Astrocyte of the spinal cord (primary cell): ENCODE results near the gene HOXB13.

Source experiments
- DNase-seq: peaks from one replicate; pipeline ENCODE4 v3.0.0; 2011; ENCODE audit warnings: low read depth, low spot score
- H3K4me3 ChIP-seq: 2 replicates; pipeline ENCODE4 v1.5.1; 2011; ENCODE audit warnings: low read depth, mild to moderate bottlenecking, low read length, moderate library complexity
- in situ Hi-C: cut with HindIII; loops from 2 replicates; pipeline ENCODE4 v1.10.0; 2017; ENCODE audit warnings: low sequenced_read_pairs
- TF ChIP-seq, protein P1 (sequence below): IDR thresholded peaks from 2 replicates; pipeline ENCODE4 v1.5.1; 2012; ENCODE audit warnings: low read depth, mild to moderate bottlenecking, low read length, inconsistent platforms

Gene HOXB13

GRCh38 chr17:48722201-48722907, 6.2 kb downstream of the HOXB13 start, which contains the start of gene PRAC1:
PRAC1 (minus strand) TSS chr17:48722518; CDS start chr17:48722392, 126 bp downstream.
- DNase-seq = no peak
- in situ Hi-C loops = no loop called here
- no peak within 1 kb of the TSS for H3K4me3 ChIP-seq
- TF ChIP-seq, protein P1, sequence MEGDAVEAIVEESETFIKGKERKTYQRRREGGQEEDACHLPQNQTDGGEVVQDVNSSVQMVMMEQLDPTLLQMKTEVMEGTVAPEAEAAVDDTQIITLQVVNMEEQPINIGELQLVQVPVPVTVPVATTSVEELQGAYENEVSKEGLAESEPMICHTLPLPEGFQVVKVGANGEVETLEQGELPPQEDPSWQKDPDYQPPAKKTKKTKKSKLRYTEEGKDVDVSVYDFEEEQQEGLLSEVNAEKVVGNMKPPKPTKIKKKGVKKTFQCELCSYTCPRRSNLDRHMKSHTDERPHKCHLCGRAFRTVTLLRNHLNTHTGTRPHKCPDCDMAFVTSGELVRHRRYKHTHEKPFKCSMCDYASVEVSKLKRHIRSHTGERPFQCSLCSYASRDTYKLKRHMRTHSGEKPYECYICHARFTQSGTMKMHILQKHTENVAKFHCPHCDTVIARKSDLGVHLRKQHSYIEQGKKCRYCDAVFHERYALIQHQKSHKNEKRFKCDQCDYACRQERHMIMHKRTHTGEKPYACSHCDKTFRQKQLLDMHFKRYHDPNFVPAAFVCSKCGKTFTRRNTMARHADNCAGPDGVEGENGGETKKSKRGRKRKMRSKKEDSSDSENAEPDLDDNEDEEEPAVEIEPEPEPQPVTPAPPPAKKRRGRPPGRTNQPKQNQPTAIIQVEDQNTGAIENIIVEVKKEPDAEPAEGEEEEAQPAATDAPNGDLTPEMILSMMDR = no peak

GRCh38 chr17:48721009-48721402, 7.5 kb downstream of the HOXB13 start:
- in situ Hi-C loops = no loop called here
- H3K4me3 ChIP-seq = no peak overlapping the region
- no peak for DNase-seq
- TF ChIP-seq, protein P1 = no peak

GRCh38 chr17:48720266-48721008, 8.1 kb downstream of the HOXB13 start:
- no peak overlapping the region for H3K4me3 ChIP-seq
- no peak for DNase-seq
- in situ Hi-C loops = no loop called here
- TF ChIP-seq, protein P1 = no peak

DNA sequence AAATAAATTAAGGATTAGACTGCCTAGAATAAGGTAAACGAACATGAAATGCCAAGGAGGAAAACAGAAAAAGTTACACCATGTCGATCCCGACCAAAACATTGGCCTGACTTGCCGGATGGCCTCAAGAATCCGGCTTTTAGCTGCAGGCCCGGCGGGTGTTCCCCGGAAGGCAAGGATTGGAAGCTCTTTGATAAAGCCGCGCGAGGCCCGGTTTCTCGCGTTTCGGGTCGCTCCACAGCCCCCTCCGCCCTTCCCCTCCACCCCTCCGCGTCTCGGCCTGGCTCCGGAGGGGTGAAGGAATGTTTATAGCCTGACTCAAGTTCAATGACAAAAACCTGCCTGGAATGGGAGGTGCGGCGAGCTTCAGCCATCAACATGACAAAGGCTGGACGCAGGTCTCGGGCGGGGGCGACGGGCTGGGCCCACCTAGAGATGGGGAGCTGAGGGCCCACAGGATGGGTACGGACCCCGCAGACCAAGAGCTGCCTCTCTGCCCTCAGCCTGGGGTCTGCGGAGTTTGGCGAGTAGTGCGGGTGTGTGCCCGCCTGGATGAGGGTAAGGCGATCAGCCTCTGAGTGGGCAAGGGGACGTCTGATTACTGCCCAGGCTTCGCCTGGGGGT, 8.8 kb downstream of the HOXB13 start:
- no peak overlapping the region for H3K4me3 ChIP-seq
- DNase-seq = no peak
- TF ChIP-seq, protein P1 = no peak
- in situ Hi-C loops = no loop called here

DNA sequence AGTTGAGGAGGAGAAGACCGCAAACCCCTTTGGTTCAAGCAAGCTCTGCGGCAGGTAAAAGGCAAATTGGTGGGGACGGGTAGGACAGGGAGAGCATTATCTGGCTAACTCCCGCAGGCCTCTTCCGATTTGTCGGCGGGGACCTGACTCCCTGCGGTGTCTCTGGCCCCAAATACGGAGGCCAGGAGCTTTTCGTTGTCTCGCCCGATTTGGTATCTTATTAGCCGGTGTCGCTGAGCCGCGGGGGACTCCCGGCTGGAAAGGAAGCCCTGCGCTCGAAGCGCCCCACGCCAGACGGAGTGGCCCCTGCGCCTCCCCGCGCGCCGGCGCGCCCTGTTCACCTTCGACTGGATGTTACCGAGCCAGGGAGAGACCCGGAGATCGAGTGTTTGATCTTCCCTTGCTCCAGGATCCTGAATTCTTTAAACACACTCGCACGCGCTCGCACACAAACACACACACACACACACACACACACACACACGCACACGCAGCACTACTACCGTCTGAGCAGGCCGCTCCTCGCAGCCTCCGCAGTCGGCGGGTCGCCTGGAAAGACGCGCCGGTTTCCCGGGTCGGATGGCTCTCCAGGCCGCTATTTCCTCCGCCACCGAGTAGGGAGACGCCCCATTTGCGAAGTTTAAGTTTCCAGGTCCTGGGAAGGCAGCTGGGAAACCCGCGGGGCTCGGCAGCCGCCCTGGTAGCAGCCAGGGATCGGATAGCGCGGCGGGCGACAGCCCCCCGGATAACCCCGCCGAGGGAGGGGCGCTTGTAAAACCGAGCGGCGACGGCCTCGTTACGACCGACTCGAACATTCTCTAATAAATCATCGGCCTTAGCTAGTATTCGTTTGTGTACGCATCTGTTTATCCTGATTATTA, 9.5 kb downstream of the HOXB13 start:
- in situ Hi-C loops = no loop called here
- no peak overlapping the region for H3K4me3 ChIP-seq
- DNase-seq = no peak
- TF ChIP-seq, protein P1 = no peak

GRCh38 chr17:48718227-48718760, 10.3 kb downstream of the HOXB13 start:
- H3K4me3 ChIP-seq = no peak overlapping the region
- TF ChIP-seq, protein P1 = no peak
- no peak for DNase-seq
- in situ Hi-C loops = no loop called here
